ENCODE data around the gene PGA5. TPM values are rescaled to one million over a fixed set of nuclear protein-coding genes. Genes with fewer than 3 reads are reported as not detected.

Gene PGA5
- total and polyA plus RNA-seq, 10 of the 15 experiments (the other 5 are each of a cell fraction or from before 2014, with no cell fraction given), result not detected

GRCh38 chr11:61275191-61275590 lies 34.2 kb downstream of the PGA5 start:
- RAD21 ChIA-PET (ENCODE audit: unreplicated experiment), result no interaction called here
- CTCF ChIA-PET, result interaction anchor here (0.6 to 1.6 kb wide), 4 partner anchors 21 to 227 kb away, joined by 3 to 5 read pairs (median 4); no protein-coding TSS in a partner anchor

More at GRCh38 chr11:61275191-61275590, 34.2 kb downstream of the PGA5 start:
- no peak for ATAC-seq
- Histone ChIP-seq H3K4me3 (no peak overlapping the region), H2AFZ (ENCODE audit: control insufficient read depth, low read depth, low read length) (no peak overlapping the region), H3K4me2 (ENCODE audit: control insufficient read depth, insufficient read depth) (no peak overlapping the region), H3K27me3 (replicated peaks in 1 of 2; ENCODE audit: control insufficient read depth in 2 of 2, insufficient read depth in 2 of 2, low read length in 1 of 2) (no peaks in the 10 kb centered on the region), H3K9ac (ENCODE audit: control insufficient read depth, insufficient read depth, low read length) (no peak overlapping the region), H3K4me1 (ENCODE audit: control insufficient read depth, insufficient read depth, low read length) (no peaks in the 10 kb centered on the region), H3K79me2 (ENCODE audit: control insufficient read depth, insufficient read depth, low read length) (no peaks in the 10 kb centered on the region), H3K27ac (ENCODE audit: control insufficient read depth, insufficient read depth) (no peak overlapping the region), H4K20me1 (ENCODE audit: control insufficient read depth, insufficient read depth) (no peaks in the 10 kb centered on the region), H3K36me3 (ENCODE audit: control insufficient read depth in 2 of 2, insufficient read depth in 2 of 2, low read length in 1 of 2) (no peaks in the 10 kb centered on the region), H3K9me3 (replicated peaks; ENCODE audit: control insufficient read depth, insufficient read depth, low read length) (no peaks in the 10 kb centered on the region)
- WGBS (ENCODE audit: insufficient coverage, insufficient replicate concordance, low lambda C conversion rate, missing lambda C conversion rate), result 45% methylated on average over 4 of the region's 4 CpGs
- BruUV-seq (replicated peaks), result no TSS peak
- intact Hi-C loops (cut with micrococcal nuclease; ENCODE audit: unreplicated experiment), result no loop called here
- ChIA-PET SMC1A (ENCODE audit: uncharacterized antibody, unreplicated experiment) (no interaction called here), POLR2A (no interaction called here)
- no peak for DNase-seq (ENCODE audit: low read depth, low spot score)
- no peak for FAIRE-seq
- 0 out of 6 replicates have a peak, but pooled peaks of 1 of the 3 experiments have one; percentile 1 for TF ChIP-seq CTCF (IDR thresholded peaks at IDR 0.05 in 2 of 3, conservative IDR thresholded peaks at IDR 0.05 in 1 of 3; ENCODE audit: control insufficient read depth in 2 of 3, extremely low read depth in 1 of 3, insufficient read depth in 1 of 3, low read depth in 3 of 3, low read length in 3 of 3)
- TF ChIP-seq TBL1XR1 (IDR thresholded peaks at IDR 0.05; ENCODE audit: low read depth, low read length), result no peak
- no peak for TF ChIP-seq SUZ12 (IDR thresholded peaks at IDR 0.05; ENCODE audit: unreplicated experiment)
- 0 out of 2 replicates have a peak, but pooled peaks have one; percentile 5 for TF ChIP-seq RAD21 (IDR thresholded peaks at IDR 0.05; ENCODE audit: insufficient read depth, low read depth, low read length)
- TF ChIP-seq, protein P1, sequence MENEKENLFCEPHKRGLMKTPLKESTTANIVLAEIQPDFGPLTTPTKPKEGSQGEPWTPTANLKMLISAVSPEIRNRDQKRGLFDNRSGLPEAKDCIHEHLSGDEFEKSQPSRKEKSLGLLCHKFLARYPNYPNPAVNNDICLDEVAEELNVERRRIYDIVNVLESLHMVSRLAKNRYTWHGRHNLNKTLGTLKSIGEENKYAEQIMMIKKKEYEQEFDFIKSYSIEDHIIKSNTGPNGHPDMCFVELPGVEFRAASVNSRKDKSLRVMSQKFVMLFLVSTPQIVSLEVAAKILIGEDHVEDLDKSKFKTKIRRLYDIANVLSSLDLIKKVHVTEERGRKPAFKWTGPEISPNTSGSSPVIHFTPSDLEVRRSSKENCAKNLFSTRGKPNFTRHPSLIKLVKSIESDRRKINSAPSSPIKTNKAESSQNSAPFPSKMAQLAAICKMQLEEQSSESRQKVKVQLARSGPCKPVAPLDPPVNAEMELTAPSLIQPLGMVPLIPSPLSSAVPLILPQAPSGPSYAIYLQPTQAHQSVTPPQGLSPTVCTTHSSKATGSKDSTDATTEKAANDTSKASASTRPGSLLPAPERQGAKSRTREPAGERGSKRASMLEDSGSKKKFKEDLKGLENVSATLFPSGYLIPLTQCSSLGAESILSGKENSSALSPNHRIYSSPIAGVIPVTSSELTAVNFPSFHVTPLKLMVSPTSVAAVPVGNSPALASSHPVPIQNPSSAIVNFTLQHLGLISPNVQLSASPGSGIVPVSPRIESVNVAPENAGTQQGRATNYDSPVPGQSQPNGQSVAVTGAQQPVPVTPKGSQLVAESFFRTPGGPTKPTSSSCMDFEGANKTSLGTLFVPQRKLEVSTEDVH (IDR thresholded peaks at IDR 0.05; ENCODE audit: low read depth, partially characterized antibody), result no peak
- TF ChIP-seq BCL3 (IDR thresholded peaks at IDR 0.05; ENCODE audit: borderline replicate concordance, insufficient read depth, low read depth, low read length, poor library complexity, severe bottlenecking), result no peak
- in situ Hi-C loops (cut with MboI), result no loop called here
